HG03469 (cell line): Measurements from ENCODE around the gene ADAMTS12.

Experiments used
- ATAC-seq: cut with Tn5 transposase; IDR thresholded peaks from one replicate; pipeline ENCODE4 v1.9.1; 2021; ENCODE audit warnings: mild to moderate bottlenecking, moderate library complexity, moderate number of reproducible peaks; ENCODE audit not compliant: unreplicated experiment

The ADAMTS12 gene

DNA sequence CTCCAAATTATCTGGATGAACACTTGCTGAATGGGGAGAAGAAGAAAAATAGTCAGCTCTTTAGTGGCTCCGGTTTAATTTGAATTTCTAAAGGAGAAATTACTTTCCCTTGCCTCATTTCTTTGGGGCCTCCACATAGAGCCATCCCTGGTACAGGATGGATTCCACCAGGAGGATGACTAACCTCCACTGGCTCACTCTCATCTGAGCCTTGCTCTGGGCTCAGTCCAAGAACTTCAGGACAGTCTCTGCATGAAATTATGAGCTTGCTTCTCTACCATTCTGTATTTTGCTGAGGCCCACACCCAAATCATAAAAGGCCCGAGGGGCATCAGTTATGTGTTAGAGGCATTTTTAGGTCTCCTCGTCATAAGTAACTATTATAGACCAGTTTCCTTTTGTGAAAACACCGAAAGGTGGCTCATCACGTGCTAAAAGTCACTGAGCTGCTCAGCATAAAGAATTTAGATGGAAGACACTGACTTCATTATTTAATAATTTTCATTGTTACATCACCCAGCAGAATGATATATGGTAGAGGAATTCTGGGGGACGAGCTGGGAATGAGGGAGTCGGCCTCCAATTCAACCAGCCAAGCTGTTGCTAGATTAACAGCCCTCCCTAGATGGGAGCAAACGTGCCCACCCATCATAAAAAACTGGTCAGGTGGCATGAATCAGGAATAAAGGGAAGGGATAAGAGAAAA lies 228.9 kb downstream of the ADAMTS12 start:
- no peak for ATAC-seq

DNA sequence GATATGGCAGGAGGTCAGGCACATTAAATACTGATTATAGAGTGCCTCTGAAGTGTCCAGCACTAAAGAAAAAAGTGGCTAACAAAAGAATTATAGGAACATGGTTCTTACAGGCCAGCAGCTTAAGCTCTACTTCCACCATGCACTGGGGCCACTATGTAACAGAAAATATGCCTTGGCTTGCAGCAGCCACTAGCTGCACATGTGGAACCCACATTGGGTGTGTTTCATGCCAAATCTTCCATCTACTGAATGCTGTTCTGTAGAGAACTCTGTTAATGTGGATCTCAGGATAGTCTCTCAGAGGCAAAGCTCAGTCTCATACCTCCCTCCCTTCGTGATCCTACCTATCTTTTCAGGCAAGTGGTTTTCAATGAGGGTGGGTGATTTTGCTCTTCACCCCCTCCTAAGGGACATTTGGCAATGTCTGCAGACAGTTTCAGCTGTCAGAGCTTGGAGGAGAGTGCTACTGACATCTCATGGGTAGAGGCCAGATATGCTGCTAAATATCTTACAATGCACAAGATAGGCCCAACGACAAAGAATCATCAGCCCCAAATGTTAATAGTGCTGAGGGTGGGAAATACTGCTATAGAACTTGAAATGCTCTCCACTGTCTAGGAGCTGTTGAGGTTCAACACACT lies 232.1 kb downstream of the ADAMTS12 start:
- ATAC-seq, result no peak

DNA sequence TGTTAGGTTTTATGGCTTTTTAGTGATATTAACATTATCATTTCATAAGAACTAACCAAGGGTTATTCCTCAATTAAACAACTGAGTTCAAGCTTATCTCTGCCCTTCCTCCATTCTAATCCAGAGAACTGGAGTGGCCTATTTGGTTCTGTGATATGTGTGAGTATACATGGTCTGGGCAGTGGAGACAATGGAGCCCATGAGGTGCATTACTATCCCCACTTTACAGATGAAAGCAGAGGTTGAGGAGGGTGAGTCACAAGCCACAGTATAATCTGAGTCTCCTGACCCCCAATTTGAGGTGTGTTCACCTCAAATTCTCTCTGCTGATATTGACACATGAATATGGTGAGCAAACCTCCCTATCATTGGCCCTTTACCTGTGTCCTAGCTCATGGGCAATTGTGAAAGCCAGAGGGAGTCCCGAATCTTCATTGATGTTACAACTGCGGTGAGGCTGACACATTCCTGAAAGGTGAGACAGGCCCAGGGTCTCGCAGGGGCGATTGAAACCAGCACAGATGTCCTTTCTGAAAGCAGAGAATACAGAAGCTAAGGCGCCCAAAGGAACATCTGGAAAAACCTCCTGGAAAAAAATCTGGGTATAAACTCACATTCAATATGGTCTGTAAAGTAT lies 233.9 kb downstream of the ADAMTS12 start:
- no peak for ATAC-seq

DNA sequence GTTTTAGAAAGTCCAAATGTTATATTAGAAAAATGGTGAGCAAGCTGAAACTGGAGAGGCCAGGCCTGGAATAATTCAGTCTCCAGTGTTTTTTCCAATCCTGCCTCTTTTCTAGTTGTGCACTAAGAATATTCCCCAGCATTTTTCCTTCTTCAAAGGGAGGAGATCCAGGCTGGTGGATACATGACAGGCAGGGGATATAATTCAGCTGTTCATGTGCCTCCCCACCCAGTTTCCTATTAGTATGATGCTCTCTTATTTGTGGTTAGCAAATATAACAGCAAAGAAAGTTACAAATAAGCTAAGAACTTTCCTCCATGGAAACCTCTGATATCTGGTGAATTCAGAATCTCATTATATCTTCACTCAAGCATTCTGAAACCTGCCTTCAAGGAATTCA lies 234.6 kb downstream of the ADAMTS12 start:
- ATAC-seq, result no peak

DNA sequence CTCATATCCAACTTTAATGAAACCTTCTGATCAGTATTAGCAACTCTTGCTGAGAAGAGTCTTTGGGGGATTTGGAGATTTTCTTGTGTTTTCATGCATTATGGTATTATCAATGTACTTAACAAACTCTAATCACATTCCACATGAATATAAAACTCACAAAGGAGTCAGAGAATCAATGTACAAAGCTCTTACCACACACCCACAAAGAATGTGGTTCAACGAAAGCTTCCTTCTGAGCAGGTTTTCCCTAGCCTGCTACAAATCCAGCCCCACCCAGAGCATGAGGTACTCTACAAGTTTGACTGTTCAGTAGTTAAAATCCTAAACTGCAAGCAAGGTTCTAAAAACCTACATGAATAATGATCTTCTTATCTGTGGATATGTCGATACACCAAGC lies 240.9 kb downstream of the ADAMTS12 start:
- ATAC-seq, result no peak

DNA sequence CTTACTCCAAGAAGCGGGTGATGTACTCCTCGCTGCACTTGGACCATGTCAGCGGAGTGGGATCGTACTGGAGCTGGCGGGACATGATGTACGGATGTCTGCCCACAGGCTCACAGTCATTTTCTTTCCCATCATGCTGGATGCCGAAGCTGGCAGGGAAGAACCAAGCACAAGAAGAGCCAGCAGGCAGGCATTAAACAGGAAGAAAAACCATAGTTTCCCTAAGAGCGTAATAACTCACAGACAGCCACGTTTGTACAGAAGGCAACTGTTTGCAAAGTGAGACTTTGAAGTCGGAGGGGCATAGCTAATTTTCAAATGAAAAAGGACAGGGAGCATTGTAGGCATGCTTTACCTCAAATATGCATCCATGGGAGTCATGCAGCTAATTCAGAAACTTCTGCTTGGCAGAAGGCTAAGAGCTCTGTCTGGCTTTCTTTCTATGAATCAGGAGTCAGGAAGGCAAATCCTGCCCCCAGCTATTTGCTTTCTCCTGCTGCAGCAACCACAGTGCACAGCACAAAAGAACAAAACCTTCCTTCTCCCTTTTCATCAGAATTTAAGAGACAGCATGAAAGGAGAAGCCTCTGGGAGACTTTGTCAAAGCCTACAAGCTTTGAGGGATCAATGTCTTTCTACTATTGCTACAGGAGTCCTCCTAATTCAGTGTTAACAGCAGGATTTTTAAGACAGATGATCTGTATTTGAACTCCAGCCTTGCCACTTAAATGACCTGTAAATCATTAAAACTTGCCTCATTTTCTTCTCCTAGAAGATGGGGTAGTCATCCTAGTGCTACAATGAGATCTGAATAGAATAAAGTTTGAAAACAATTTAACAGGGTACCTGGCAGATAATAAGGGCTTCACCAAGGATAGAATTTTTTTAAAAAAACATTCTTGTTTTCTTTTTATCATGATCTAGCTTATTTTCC lies 242.0 kb downstream of the ADAMTS12 start:
- ATAC-seq, result no peak

DNA sequence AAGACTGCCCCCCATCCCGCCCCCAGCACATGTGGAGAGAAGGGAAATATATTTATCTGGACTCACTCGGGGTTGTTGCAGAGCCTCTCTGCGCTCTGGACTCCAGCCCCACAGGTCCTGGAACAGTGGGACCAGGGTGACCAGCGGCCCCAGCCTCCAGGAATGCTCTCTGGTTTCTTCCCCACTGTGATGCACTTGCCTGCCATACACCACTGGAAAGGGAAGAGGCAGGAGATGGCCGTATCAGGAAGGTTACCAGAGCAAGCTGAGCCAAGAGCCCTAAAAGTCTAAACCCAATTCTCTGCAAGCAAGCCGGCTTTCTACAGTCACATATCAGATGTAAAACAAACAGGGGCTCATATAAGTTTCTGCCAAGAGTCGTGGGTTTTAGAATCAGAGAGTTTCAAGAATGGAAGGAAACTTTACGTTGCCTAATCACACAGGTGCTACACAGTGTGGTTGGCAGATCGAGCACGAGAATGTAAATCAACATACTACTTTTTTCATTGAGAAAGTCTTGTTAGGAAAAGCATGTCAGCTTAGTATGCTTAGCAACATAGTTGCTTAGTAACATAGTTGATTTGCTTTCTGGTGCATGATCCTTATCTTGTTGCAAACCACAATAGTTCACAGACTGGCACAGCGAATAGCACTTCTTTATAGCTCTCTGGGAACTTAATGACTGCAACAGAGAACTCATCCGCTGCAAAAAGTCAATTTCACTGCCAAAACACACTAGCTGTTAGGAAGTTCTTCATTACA lies 249.9 kb downstream of the ADAMTS12 start:
- peak; percentile 52 for ATAC-seq

DNA sequence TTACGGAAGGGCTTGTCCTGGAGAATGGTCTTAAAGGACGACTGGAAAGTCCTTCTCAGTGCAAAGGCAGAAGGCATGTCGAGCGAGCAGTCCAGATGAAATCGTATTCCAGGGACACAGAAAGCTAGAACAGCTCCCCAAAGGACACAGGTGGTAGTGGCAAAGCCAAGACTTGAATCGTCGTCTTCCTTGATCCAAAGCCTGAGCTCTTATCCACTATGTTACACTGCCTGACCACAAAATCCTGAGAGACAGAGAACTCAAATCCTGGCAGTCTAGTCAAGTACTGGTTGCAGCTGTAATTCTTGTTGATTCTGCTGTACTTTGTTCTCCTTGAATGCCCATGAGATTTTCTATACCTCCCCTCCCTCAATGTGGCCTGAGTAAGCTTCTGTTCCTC lies 252.3 kb downstream of the ADAMTS12 start:
- no peak for ATAC-seq

DNA sequence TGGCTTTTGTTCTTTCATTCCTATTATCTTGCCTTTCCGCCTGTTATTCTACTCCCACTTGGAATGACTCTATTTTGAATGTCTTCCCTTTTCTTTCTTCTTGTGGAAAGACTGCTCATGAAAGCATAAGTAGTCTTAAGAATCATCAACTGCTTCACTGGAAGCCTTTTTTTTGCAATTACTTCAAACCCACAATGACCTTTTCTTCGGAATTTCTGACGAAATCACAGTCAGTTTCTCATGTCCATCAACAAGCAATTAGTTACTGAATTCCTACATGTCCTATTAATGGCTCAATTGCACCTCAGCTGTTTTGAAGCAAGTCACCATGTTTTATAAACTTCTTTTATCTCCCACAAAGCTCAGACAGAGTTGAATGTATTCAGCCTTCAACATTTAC lies 254.8 kb downstream of the ADAMTS12 start:
- ATAC-seq, result no peak

DNA sequence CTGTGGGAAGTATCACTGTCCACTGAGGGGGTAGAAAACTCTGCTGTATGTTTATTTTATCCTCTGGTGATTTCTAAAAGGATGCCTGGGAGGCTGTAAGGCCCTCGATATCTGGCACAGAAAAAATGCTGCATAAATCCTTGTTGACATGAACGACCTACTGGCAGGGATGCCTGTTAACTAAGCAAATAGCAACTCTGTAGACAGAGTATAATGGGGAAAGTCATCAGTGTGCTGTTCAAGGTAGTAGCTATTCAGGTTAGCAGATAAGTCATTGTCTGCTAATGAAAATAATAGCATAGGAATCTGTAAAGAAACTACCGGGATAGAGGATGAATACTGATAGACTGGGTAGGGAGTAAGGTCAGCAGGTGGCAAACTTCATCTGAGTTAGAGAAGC lies 256.2 kb downstream of the ADAMTS12 start:
- ATAC-seq, result no peak

DNA sequence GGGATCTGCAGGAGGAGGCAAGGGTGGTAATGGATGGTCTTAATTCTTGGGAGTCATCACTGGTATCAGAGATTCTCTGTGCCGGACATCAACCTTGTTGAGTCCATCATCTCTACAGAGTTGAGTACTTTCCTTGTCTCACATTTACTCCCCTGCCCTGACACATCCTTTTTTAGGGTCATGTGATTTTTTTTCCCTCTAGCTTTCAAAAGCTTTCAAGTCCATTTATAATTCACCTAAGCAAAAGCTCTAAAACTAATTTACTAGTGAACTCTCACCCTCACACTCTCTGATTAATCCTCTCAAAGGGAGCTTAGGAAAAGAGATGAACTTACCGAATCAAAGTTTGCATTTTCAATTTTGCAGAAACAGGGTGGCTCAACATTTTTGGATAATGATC lies 258.1 kb downstream of the ADAMTS12 start:
- no peak for ATAC-seq

DNA sequence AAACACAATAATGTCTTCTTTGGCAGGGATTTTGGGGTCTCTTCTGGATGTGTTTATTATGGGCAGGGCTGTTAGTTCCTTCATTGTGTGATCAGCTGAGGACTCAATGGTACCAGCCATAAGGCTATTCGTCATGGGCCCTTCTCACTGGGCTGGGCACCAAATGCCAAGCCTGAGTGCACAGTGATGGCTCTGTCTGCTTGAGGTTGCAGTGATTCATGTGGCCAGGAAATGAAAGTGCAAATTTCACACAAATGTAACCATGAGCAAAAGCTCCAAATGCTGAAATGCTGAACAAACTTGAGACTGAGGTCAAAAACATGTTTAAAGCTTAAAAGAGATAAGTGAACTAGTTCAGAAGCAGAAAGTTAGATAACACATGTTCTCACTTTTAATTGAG lies 260.0 kb downstream of the ADAMTS12 start:
- peak; percentile 96 for ATAC-seq

DNA sequence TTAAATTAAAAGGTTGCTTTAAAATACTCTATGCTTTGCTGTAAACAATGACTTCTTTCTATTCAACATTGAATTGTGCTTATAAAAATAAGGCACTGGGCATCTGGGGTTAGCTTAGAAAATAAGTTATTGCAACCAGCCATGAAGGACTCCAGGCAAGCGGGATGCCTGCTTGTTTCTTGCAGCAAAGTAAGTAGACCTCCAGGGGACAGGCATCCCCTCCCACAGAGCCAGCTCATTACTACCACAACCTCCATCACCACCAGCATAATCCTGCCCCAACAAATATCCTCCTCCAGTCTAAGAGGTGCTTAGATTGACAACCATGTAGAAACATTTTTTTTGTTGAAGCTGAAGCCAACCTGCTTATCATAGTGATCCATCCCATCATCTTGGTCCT lies 260.7 kb downstream of the ADAMTS12 start:
- no peak for ATAC-seq

DNA sequence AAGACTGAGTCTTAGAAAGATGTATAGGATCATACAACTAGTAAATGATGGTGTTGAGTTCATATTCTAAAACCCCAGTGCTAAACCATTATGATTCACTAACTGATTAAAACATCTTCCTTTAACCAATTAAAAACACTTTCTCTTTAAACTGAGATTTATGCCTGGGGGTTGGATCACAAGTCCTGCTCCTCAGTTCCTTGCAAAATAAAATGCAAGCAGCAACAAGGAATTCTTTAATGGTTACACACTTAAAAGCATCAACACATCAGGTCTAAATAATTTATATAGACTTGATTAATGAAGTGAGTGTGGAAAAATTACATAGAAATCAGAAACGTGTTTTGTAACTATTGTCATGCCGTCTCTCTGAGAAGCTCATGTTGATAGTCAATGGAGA lies 261.8 kb downstream of the ADAMTS12 start:
- no peak for ATAC-seq

DNA sequence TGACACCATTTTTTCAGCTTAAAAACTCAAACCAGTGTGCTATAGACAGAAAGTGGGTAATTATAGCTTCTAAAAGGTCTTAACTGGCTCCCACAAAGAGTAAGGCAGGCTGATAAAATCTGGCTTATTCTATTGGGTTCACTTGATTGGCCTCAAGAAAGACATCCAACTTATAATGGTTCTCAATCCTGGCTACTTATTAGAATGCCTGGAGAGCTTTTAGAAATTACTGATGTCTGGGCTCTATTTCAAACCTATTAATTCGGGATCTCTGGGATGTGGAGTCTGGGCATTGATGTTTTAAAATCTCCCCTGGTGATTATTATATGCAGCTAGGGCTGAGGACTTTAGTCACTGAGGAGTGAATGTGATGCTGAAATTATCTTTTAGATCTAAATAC lies 263.0 kb downstream of the ADAMTS12 start:
- no peak for ATAC-seq

DNA sequence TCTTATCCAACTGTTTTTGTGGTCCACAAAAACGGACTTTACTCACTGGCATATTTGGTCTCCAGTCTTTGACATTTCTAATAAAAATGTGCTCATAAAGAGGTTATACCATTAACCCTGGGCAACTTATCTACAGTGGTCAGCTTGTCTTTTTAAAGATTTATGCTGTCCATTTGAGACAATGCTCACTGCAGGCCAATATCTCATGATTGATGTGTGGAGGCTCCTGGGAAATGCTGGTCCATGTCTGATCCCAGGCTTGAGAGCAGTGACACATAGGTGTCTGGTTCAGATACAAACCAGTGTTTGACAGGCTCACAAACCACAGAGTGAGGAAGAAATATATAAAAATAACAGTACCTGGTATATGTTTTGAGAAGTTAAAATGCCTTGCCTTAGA lies 270.3 kb downstream of the ADAMTS12 start:
- no peak for ATAC-seq

DNA sequence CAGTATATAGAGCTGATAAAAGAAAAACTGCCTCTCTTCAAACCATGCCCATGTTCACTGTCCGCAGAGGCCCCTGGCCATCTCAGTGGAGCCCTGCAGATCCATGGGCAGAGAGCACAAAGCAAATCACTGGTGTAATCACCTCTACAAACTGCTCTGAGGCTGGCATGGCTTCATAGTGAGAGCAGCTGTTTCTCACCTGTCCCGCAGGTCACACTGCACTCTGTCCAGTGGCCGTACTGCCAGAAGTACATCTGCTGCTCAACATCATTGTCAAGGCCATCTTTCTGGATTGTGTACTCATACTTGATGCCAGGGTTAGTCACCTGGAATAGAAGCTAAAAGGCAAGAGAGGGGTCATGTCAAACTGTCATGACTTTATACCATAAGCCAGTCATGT lies 277.8 kb downstream of the ADAMTS12 start:
- no peak for ATAC-seq

DNA sequence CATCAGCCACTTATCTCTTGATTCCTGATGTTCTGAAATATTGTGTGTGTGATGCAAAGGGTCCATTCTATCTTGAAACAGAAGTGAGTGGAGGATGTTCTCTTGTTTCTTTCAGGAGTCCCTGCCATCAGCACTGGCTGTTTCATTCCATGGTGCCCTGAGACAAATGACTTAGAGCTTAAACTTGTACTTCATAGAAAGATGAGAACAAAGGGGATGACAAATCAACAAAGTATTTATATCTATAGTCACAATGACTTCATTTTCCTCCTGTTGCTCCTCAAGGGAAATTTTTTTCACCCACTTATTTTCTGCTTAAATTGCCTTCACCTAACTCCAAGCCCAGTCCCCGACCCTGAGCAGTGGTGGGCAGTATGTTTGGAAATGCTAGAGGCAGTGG lies 279.4 kb downstream of the ADAMTS12 start:
- ATAC-seq, result no peak

DNA sequence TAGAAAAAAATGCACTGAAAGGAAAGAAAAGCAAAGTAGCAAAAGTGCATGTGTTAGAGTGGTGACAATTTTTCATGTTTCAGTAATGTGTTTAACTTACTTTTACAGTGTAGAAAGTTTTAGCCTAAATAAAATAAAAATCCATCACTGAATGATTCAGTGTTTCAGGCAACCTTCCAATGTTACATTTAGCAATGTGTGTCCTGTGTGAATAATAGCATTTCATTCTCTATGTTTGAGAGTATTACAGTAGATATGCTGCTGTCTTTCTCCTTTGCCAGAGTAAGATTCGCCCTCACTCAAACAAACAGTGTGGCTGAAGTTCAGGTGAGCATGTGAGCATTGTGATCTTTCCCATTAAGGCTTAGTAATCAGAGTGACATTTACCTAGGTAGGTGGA lies 279.9 kb downstream of the ADAMTS12 start:
- ATAC-seq, result no peak

DNA sequence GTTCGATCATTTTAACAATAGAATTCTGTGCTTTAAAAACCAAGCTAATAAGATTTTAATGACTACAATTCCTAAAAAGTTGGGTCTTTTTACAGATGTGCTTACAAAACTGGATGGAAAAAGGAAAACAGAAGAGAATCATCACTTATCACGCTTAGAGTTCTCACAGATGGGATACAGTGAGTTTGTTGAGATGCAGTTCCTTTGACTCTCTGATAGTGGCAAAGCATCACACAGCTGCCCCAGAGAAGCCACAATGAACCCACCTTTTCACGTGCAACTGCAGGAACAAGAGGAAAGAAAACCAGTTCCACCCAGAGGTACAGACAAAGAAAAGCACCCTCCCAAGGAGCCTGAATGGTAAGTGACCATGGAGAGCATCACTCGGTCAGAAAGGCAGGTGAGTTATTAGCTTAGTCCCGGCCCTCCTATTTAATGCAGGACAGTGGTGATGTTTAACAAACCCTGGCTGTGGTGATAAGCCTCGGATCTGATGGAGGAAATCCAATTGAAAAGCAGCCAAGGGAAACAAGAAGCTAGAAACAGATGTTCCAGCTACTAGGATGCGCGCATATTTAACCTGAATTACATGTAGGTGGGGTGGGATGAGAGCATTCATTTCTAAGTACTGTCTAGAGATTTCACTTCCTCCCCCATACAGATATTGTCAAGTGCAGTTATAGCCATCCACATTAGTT lies 283.3 kb downstream of the ADAMTS12 start:
- no peak for ATAC-seq
